ENCODE measurements around the gene RXRA. TPM values are rescaled to one million over a fixed set of nuclear protein-coding genes. Genes with fewer than 3 reads are reported as not detected.
A peak's percentile ranks its signal among the peaks of the same experiment; 100 is the strongest.

The RXRA gene
- total and polyA plus RNA-seq, 4 experiments from 2014 or later = 1.0 to 11.9 (median 6.4) TPM

DNA sequence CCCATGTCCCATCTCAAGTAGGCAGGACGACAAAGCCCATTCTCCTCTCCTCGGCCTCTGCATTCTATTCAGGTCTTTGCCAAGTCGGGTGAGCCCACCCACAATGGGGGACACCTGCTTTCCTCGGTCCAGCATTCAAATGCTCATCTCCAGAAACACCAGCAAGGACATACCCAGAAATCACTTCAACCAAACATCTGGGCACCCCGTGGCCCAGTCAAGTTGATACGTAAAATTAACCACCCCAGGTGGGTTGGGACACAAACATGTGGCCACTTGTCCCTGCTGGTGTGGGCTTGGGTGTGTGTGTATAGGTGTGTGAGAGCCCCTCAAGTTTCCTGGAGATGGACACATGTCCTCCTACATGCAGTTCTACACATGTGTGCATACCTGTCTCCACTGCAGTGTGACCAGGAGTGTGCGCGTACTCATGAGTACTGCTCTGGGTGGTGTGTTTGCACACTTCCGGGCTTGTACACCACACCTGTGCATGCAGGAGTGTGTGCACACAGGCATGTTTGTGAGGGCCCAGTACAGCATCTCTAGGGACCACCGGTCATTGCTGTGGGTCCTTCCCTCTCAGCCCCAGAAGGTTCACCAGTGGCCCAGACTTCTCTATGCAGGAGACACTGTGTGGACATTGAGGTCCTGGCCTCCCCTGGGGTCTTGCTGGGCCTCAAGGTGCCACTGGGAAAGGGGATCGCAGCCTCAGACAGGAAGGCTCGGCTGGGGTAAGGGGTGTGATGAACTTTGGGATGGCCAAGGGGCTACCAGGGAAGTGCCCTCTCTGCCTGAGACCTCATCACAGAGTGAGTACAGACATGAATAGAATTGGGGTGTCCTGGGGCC, 35.4 kb upstream of the RXRA start:
- H3K9me3 Mint-ChIP-seq = peaks cover 0 to 3% (median 0%) of the 10 kb centered on the region in 8 donors
- intact Hi-C loops (cut with micrococcal nuclease) = no loop called here

GRCh38 chr9:134291452-134291881, 34.8 kb upstream of the RXRA start:
- CTCF ChIA-PET (ENCODE audit: partially characterized antibody) = no interaction called here
- Histone ChIP-seq H3K9me3 (ENCODE audit: control insufficient read depth in 1 of 2, low read length in 2 of 2) (no peaks in the 10 kb centered on the region), H3K4me3 (ENCODE audit: low read length in 2 of 2) (no peak overlapping the region), H3K36me3 (ENCODE audit: insufficient read depth, low read length) (no peaks in the 10 kb centered on the region), H3K27me3 (ENCODE audit: insufficient read depth, low read length) (no peaks in the 10 kb centered on the region), H3K27ac (ENCODE audit: low read depth, low read length) (no peak overlapping the region), H3K4me1 (ENCODE audit: insufficient read depth, low read length) (no peaks in the 10 kb centered on the region)
- intact Hi-C loops (cut with micrococcal nuclease) = no loop called here
- Mint-ChIP-seq H3K4me1 (peaks cover 0 to 7% (median under 1%) of the 10 kb centered on the region in 4 donors), H3K27ac (no peak overlapping the region), H3K9me3 (peaks cover 0 to 3% (median 0%) of the 10 kb centered on the region in 8 donors), H3K4me3 (no peak overlapping the region), H3K36me3 (no peaks in the 10 kb centered on the region), H3K27me3 (peaks cover 1 to 2% of the 10 kb centered on the region in 2 donors)
- POLR2A ChIA-PET (ENCODE audit: partially characterized antibody) = no interaction called here
- DNase-seq = no peak

More for the DNA sequence above, 35.4 kb upstream of the RXRA start:
- Histone ChIP-seq H3K27ac (ENCODE audit: low read depth, low read length) (no peak overlapping the region), H3K27me3 (ENCODE audit: insufficient read depth, low read length) (no peaks in the 10 kb centered on the region), H3K36me3 (ENCODE audit: insufficient read depth, low read length) (no peaks in the 10 kb centered on the region), H3K4me1 (ENCODE audit: insufficient read depth, low read length) (no peaks in the 10 kb centered on the region), H3K9me3 (ENCODE audit: control insufficient read depth in 1 of 2, low read length in 2 of 2) (no peaks in the 10 kb centered on the region), H3K4me3 (ENCODE audit: low read length in 2 of 2) (no peak overlapping the region)
- Mint-ChIP-seq H3K4me3 (no peak overlapping the region), H3K27me3 (peaks cover 1 to 2% of the 10 kb centered on the region in 2 donors), H3K27ac (no peak overlapping the region), H3K4me1 (peaks cover 0 to 7% (median under 1%) of the 10 kb centered on the region in 4 donors), H3K36me3 (no peaks in the 10 kb centered on the region)
- POLR2A ChIA-PET (ENCODE audit: partially characterized antibody) = no interaction called here
- CTCF ChIA-PET (ENCODE audit: partially characterized antibody) = no interaction called here
- no peak for DNase-seq

DNA sequence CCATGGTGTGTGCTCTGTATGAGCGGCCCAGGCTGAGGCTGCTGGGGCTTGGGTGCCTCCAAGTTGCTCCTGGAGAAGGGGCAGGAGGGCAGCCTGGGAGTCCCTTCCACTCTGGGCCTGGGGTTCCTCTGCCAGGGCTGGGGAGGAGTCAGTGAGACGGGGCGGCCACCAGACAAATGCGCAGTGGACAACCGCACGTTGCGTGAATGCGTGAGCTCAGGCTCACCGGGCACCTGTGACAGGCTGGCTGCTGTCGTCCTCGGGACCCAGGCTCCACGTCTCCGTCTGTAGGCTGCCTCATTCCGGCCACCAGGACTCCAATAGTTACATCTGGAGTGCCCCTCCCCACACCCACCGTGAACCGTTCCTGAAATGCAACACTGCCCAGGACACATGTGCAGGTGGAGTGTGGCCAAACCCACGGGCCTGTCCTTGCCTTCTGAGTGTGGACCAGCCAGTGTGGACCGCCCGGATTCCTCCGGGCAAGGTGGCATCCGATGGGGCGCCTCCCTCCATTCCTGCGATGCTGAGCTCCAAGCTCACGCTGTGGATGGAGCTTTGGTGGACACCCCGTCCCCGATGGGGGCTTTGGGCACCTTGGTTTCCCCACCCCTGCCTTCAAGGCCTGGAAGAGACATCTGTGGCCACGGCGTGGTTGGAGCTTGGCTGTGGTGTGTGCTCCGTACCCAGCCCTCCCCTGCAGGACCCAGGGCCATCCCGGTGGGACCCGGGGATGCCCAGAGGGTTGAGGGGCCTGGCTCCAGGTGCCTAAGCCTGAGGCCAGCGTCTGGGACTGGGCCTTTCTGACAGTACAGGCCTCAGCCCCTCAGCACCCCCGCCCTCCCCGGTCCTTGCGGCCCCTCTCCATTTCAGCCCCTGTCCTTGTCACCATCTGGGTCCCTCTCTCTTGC, 34.0 kb upstream of the RXRA start:
- no peak for DNase-seq
- Mint-ChIP-seq H3K9me3 (peaks cover 0 to 3% (median 0%) of the 10 kb centered on the region in 8 donors), H3K4me3 (no peak overlapping the region), H3K36me3 (no peaks in the 10 kb centered on the region), H3K27me3 (no peaks in the 10 kb centered on the region), H3K4me1 (peaks cover 0 to 7% (median under 1%) of the 10 kb centered on the region in 4 donors), H3K27ac (no peak overlapping the region)
- Histone ChIP-seq H3K36me3 (ENCODE audit: insufficient read depth, low read length) (no peaks in the 10 kb centered on the region), H3K4me3 (ENCODE audit: low read length in 2 of 2) (no peak overlapping the region), H3K27ac (ENCODE audit: low read depth, low read length) (no peak overlapping the region), H3K9me3 (ENCODE audit: control insufficient read depth in 1 of 2, low read length in 2 of 2) (no peaks in the 10 kb centered on the region), H3K27me3 (ENCODE audit: insufficient read depth, low read length) (no peaks in the 10 kb centered on the region), H3K4me1 (ENCODE audit: insufficient read depth, low read length) (no peaks in the 10 kb centered on the region)
- intact Hi-C loops (cut with micrococcal nuclease) = no loop called here
- POLR2A ChIA-PET (ENCODE audit: partially characterized antibody) = no interaction called here
- CTCF ChIA-PET (ENCODE audit: partially characterized antibody) = no interaction called here

- ChIA-PET POLR2A (ENCODE audit: partially characterized antibody) (no interaction called here), CTCF (ENCODE audit: partially characterized antibody) (no interaction called here)
- no peaks in the 10 kb centered on the region for H3K36me3 ChIP-seq (ENCODE audit: insufficient read depth, low read length)
- H3K27me3 ChIP-seq (ENCODE audit: insufficient read depth, low read length) = no peaks in the 10 kb centered on the region
- Mint-ChIP-seq H3K4me3 (peak overlapping the region in 1 of 8 donors; percentile 22), H3K27me3 (no peaks in the 10 kb centered on the region), H3K9me3 (peaks cover 0 to 3% (median 0%) of the 10 kb centered on the region in 8 donors), H3K27ac (no peak overlapping the region), H3K36me3 (no peaks in the 10 kb centered on the region), H3K4me1 (peaks cover 0 to 7% (median under 1%) of the 10 kb centered on the region in 4 donors)
- H3K4me3 ChIP-seq (ENCODE audit: low read length in 2 of 2) = no peak overlapping the region
- no peak for DNase-seq
- intact Hi-C loops (cut with micrococcal nuclease) = no loop called here
- no peaks in the 10 kb centered on the region for H3K4me1 ChIP-seq (ENCODE audit: insufficient read depth, low read length)
- no peak overlapping the region for H3K27ac ChIP-seq (ENCODE audit: low read depth, low read length)
- H3K9me3 ChIP-seq (ENCODE audit: control insufficient read depth in 1 of 2, low read length in 2 of 2) = no peaks in the 10 kb centered on the region
These were observed 33.2 kb upstream of the RXRA start for GRCh38 chr9:134293031-134293521.

- no peaks in the 10 kb centered on the region for H3K9me3 ChIP-seq (ENCODE audit: control insufficient read depth in 1 of 2, low read length in 2 of 2)
- no peaks in the 10 kb centered on the region for H3K36me3 ChIP-seq (ENCODE audit: insufficient read depth, low read length)
- Mint-ChIP-seq H3K27ac (no peak overlapping the region), H3K4me1 (peaks cover 0 to 7% (median under 1%) of the 10 kb centered on the region in 4 donors), H3K36me3 (no peaks in the 10 kb centered on the region), H3K27me3 (no peaks in the 10 kb centered on the region), H3K4me3 (peak overlapping the region in 7 of 8 donors; percentile 35 to 76 (median 51)), H3K9me3 (peaks cover 0 to 3% (median 0%) of the 10 kb centered on the region in 8 donors)
- DNase-seq = no peak
- ChIA-PET CTCF (ENCODE audit: partially characterized antibody) (no interaction called here), POLR2A (ENCODE audit: partially characterized antibody) (no interaction called here)
- no peak overlapping the region for H3K4me3 ChIP-seq (ENCODE audit: low read length in 2 of 2)
- no peaks in the 10 kb centered on the region for H3K27me3 ChIP-seq (ENCODE audit: insufficient read depth, low read length)
- intact Hi-C loops (cut with micrococcal nuclease) = no loop called here
- H3K27ac ChIP-seq (ENCODE audit: low read depth, low read length) = no peak overlapping the region
- no peaks in the 10 kb centered on the region for H3K4me1 ChIP-seq (ENCODE audit: insufficient read depth, low read length)
These were observed 32.6 kb upstream of the RXRA start for GRCh38 chr9:134293611-134294152.

- H3K9me3 ChIP-seq (ENCODE audit: control insufficient read depth in 1 of 2, low read length in 2 of 2) = no peaks in the 10 kb centered on the region
- no peak overlapping the region for H3K4me3 ChIP-seq (ENCODE audit: low read length in 2 of 2)
- H3K36me3 ChIP-seq (ENCODE audit: insufficient read depth, low read length) = no peaks in the 10 kb centered on the region
- intact Hi-C loops (cut with micrococcal nuclease) = no loop called here
- no peak overlapping the region for H3K27ac ChIP-seq (ENCODE audit: low read depth, low read length)
- H3K36me3 Mint-ChIP-seq = no peaks in the 10 kb centered on the region
- CTCF ChIA-PET (ENCODE audit: partially characterized antibody) = no interaction called here
- no peaks in the 10 kb centered on the region for H3K4me1 ChIP-seq (ENCODE audit: insufficient read depth, low read length)
- peaks cover 0 to 7% (median under 1%) of the 10 kb centered on the region in 4 donors for H3K4me1 Mint-ChIP-seq
- DNase-seq = no peak
- H3K27me3 Mint-ChIP-seq = no peaks in the 10 kb centered on the region
- no peaks in the 10 kb centered on the region for H3K27me3 ChIP-seq (ENCODE audit: insufficient read depth, low read length)
- H3K9me3 Mint-ChIP-seq = peaks cover 0 to 3% (median 0%) of the 10 kb centered on the region in 8 donors
- no peak overlapping the region for H3K27ac Mint-ChIP-seq
- H3K4me3 Mint-ChIP-seq = no peak overlapping the region
- POLR2A ChIA-PET (ENCODE audit: partially characterized antibody) = interaction anchor here (1.0 kb wide), 1 partner anchor 77 kb away, joined by 3 read pairs; no protein-coding TSS in a partner anchor
These were observed 31.8 kb upstream of the RXRA start for GRCh38 chr9:134294153-134295071.
